NCI-H146 (cell line): ENCODE data around the gene LHX5.

Experiments used
- DNase-seq: peaks from one replicate; lab custom pipeline; 2025; lab: John Stamatoyannopoulos, UW

The LHX5 gene

DNA sequence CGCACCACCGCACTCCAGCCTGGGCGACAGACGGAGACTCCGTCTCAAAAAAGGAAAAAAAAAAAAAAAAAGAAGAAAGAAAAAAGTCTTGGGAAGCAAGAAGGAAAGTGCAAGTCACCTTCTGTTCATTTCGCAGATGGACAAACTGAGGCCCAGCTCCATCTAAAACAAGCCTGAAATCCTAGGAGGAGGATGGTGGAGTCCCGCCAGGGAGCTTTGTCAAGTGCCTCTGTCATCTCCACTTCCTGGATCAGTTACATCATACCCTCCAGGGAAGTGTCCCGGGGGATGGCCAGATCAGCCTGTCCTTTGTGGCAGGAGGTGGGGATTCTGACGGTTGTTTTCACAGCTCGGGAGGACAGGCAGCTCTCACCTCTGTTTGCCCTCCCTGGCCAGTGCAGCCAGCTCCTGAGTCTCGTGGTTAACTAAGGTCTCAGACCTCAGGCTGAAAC is 58.2 kb downstream of the LHX5 start:
- no peak for DNase-seq
